ENCODE data around the gene EIF2AK2. TPM values are rescaled to one million over a fixed set of nuclear protein-coding genes. Genes with fewer than 3 reads are reported as not detected.

EIF2AK2 gene
- total RNA-seq, 6 donors from 2014 or later: 20.8 to 42.3 (median 29.5) TPM

DNA sequence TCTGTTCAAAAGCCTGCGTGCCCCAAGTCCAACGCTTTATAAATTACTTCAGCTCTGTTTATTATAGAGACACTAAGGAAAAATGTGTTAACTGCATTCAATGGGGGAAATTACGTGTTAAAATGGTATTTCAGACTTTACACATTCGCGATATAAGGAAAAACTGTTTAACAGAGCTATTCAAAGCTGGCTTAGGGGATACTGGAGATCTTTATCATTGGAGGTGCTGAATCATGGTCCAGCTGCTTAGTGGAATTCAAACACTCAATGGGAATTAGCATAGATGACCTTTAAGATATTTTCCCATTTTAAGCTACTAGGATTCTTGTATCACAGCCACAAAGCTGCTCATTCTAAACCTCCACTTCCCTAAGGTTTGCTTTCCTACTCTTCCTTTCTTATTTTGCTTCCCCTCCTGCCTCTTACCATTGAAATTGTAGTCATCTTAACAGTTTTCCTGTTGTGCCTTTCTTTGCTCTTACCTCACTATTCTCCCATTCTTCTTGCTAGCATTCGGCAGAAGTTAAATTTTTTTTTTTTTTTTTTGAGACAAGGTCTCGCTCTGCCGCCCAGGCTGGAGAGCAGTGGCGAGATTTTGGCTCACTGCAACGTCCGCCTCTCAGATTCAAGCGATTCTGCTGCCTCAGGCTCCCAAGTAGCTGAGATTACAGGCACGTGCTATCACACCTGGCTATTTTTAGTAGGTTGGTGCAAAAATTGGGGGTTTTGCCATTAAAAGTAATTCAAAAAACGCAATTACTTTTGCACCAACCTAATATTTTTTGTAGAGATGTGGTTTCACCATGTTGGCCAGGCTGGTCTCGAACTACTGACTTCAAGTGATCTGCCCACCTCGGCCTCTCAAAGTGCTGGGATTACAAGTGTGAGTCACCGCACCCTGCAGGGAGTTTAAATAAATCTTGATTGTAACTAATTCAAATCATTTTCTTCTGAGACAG, 25.2 kb upstream of the EIF2AK2 start:
- no peaks in the 10 kb centered on the region for H3K4me1 ChIP-seq
- H3K27me3 ChIP-seq: no peaks in the 10 kb centered on the region
- 80 to 82% methylated on average over 17 of the region's 17 CpGs for WGBS, 2 donors
- no peak for ATAC-seq (ENCODE audit: low FRiP score in 2 of 2)
- H3K4me3 ChIP-seq: no peak overlapping the region
- DNase-seq: no peak
- H3K36me3 ChIP-seq: no peaks in the 10 kb centered on the region
- TF ChIP-seq, protein P1, sequence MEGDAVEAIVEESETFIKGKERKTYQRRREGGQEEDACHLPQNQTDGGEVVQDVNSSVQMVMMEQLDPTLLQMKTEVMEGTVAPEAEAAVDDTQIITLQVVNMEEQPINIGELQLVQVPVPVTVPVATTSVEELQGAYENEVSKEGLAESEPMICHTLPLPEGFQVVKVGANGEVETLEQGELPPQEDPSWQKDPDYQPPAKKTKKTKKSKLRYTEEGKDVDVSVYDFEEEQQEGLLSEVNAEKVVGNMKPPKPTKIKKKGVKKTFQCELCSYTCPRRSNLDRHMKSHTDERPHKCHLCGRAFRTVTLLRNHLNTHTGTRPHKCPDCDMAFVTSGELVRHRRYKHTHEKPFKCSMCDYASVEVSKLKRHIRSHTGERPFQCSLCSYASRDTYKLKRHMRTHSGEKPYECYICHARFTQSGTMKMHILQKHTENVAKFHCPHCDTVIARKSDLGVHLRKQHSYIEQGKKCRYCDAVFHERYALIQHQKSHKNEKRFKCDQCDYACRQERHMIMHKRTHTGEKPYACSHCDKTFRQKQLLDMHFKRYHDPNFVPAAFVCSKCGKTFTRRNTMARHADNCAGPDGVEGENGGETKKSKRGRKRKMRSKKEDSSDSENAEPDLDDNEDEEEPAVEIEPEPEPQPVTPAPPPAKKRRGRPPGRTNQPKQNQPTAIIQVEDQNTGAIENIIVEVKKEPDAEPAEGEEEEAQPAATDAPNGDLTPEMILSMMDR (IDR thresholded peaks at IDR 0.05): no peak
- TF ChIP-seq EP300 (IDR thresholded peaks at IDR 0.05) (no peak), POLR2AphosphoS5 (IDR thresholded peaks at IDR 0.05) (no peak), POLR2A (IDR thresholded peaks at IDR 0.05) (no peak)
- no peak overlapping the region for H3K27ac ChIP-seq
- no peaks in the 10 kb centered on the region for H3K9me3 ChIP-seq

DNA sequence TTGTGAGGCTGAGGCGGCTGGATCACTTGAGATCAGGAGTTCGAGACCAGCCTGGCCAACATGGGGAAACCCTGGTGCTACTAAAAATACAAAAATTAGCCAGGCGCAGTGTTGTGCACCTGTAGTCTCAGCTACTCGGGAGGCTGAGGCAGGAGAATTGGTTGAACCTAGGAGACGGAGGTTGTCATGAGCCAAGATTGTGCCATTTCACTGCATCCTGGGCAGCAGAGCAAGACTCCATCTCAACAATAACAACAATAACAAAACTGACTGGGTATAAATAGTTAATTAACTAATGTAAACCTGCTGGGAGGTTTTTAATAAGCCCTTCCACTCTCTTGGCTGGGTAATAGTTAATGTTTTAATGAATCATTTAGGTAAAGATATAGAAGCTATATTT, 23.9 kb upstream of the EIF2AK2 start:
- no peak for ATAC-seq (ENCODE audit: low FRiP score in 2 of 2)
- Histone ChIP-seq H3K27me3 (no peaks in the 10 kb centered on the region), H3K4me3 (no peak overlapping the region), H3K36me3 (no peaks in the 10 kb centered on the region), H3K27ac (no peak overlapping the region), H3K4me1 (no peaks in the 10 kb centered on the region), H3K9me3 (no peaks in the 10 kb centered on the region)
- no peak for TF ChIP-seq POLR2A (IDR thresholded peaks at IDR 0.05)
- TF ChIP-seq, protein P1 (IDR thresholded peaks at IDR 0.05): no peak
- no peak for TF ChIP-seq POLR2AphosphoS5 (IDR thresholded peaks at IDR 0.05)
- TF ChIP-seq EP300 (IDR thresholded peaks at IDR 0.05): no peak
- WGBS, 2 donors: 96% methylated on average over 5 of the region's 5 CpGs
- DNase-seq: no peak

DNA sequence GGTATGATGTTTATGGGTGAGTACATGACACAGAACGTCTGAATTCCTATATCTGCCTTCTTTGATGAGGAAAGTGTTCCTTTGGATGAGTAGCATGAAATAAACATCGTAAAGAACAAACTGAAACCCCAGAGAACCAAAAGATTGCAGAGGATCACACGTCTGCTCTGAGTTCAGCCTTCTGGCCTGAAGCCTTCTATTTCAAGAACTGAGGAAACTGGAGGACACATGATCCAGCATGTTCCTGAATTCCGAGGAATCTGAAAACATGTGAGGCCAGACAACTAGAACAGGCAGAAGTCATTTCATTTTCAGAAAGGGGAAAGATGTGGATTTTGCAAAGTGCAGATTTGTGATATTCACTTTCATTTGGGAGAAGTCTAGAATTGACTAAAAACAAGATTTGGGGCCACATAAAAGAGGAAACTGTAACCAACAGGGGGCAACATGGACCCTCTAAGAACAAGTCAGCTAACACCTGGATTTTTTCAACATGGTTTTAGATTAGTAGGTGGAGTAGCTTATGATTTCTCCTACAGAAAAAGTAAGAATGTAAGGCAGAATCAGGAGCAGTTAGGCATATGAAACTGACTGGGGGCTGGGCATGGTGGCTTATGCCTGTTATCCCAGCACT, 23.3 kb upstream of the EIF2AK2 start:
- no peaks in the 10 kb centered on the region for H3K4me1 ChIP-seq
- no peaks in the 10 kb centered on the region for H3K9me3 ChIP-seq
- H3K27me3 ChIP-seq: no peaks in the 10 kb centered on the region
- H3K4me3 ChIP-seq: no peak overlapping the region
- H3K36me3 ChIP-seq: no peaks in the 10 kb centered on the region
- DNase-seq (no peak), ATAC-seq (ENCODE audit: low FRiP score in 2 of 2) (no peak)
- no peak overlapping the region for H3K27ac ChIP-seq
- 54 to 66% methylated on average over 4 of the region's 4 CpGs for WGBS, 2 donors
- TF ChIP-seq, protein P1 (IDR thresholded peaks at IDR 0.05): no peak
- TF ChIP-seq POLR2A (IDR thresholded peaks at IDR 0.05) (no peak), EP300 (IDR thresholded peaks at IDR 0.05) (no peak), POLR2AphosphoS5 (IDR thresholded peaks at IDR 0.05) (no peak)

DNA sequence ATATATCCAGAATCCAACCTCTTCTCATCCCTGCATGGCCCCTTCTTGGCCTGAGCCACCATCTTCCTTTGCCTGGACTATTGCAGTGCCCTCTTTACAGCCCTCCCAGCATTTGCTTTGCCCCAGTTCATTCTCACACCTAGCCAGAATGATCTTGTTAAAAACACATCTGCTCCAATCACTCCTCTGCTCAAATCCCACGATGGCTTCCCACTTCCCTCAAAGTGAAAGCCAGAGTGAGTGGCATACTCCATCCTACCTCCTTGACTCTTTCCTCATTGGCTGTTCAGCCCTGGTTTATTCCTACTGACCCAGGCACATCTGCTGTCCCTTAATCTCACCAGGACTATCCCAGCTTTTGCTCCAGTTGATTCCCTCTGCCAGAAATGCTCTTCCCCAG, 17.0 kb upstream of the EIF2AK2 start:
- TF ChIP-seq POLR2AphosphoS5 (IDR thresholded peaks at IDR 0.05) (no peak), POLR2A (IDR thresholded peaks at IDR 0.05) (no peak), EP300 (IDR thresholded peaks at IDR 0.05) (no peak)
- TF ChIP-seq, protein P1 (IDR thresholded peaks at IDR 0.05): no peak
- WGBS, 2 donors: 58 to 86% methylated on average over 1 of the region's 1 CpG
- Histone ChIP-seq H3K36me3 (no peaks in the 10 kb centered on the region), H3K9me3 (no peaks in the 10 kb centered on the region), H3K4me3 (no peak overlapping the region), H3K27ac (no peak overlapping the region), H3K4me1 (no peaks in the 10 kb centered on the region), H3K27me3 (no peaks in the 10 kb centered on the region)
- ATAC-seq (ENCODE audit: low FRiP score in 2 of 2) (no peak), DNase-seq (no peak)
